ENCODE results near the gene LUM. TPM values are rescaled to one million over a fixed set of nuclear protein-coding genes. Genes with fewer than 3 reads are reported as not detected.

LUM gene
- total RNA-seq, 1 experiment from 2014 or later = 0.23 TPM

DNA sequence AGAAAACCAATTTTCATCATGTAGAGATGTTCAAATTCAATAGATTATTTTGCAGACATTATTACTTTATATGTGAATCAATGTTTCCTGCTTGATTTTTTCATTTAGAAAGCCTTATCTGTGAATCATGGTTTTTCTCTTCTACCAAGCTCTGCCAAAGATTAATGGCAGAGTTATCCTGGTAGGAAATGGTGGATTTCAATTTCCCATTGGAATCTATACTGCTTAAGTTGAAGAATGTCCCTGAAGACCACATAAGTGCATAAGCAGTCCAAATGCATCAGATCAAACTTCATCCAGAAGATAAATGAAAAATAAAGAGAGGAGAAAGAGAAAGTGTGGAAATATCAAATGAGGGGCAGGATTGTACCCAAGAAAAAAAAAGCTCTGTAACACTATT lies 5.0 kb downstream of the LUM start:
- ChIA-PET CTCF (no interaction called here), POLR2A (no interaction called here)
- Histone ChIP-seq H3K4me1 (ENCODE audit: control insufficient read depth, insufficient read depth, low read length) (no peaks in the 10 kb centered on the region), H3K27me3 (ENCODE audit: control insufficient read depth, insufficient read depth, low read length) (no peaks in the 10 kb centered on the region), H3K4me3 (ENCODE audit: low read depth in 2 of 2, low read length in 2 of 2) (no peak overlapping the region), H3K9me3 (ENCODE audit: control insufficient read depth, insufficient read depth, low read depth, low read length) (no peaks in the 10 kb centered on the region), H3K36me3 (ENCODE audit: control insufficient read depth, insufficient read depth, low read length) (no peaks in the 10 kb centered on the region), H3K27ac (ENCODE audit: low read length) (no peak overlapping the region)
- no peak for ATAC-seq
- in situ Hi-C loops (cut with HindIII; ENCODE audit: low pct_unique_long_range_greater_than_20kb, low sequenced_read_pairs) = no loop called here
- intact Hi-C loops (cut with micrococcal nuclease; ENCODE audit: unreplicated experiment) = no loop called here
- no TSS peak for BruUV-seq (replicated peaks)
- no peak for DNase-seq (ENCODE audit: low read depth, low spot score)
- TF ChIP-seq POLR2AphosphoS5 (IDR thresholded peaks at IDR 0.05; ENCODE audit: low read depth, low read length) = no peak
- no peak for TF ChIP-seq SIN3A (IDR thresholded peaks at IDR 0.05; ENCODE audit: borderline replicate concordance, insufficient read depth, low read depth, low read length)
- TF ChIP-seq TCF7L2 (IDR thresholded peaks at IDR 0.05; ENCODE audit: low read depth, low read length) = no peak
- TF ChIP-seq, protein P1, sequence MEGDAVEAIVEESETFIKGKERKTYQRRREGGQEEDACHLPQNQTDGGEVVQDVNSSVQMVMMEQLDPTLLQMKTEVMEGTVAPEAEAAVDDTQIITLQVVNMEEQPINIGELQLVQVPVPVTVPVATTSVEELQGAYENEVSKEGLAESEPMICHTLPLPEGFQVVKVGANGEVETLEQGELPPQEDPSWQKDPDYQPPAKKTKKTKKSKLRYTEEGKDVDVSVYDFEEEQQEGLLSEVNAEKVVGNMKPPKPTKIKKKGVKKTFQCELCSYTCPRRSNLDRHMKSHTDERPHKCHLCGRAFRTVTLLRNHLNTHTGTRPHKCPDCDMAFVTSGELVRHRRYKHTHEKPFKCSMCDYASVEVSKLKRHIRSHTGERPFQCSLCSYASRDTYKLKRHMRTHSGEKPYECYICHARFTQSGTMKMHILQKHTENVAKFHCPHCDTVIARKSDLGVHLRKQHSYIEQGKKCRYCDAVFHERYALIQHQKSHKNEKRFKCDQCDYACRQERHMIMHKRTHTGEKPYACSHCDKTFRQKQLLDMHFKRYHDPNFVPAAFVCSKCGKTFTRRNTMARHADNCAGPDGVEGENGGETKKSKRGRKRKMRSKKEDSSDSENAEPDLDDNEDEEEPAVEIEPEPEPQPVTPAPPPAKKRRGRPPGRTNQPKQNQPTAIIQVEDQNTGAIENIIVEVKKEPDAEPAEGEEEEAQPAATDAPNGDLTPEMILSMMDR (IDR thresholded peaks at IDR 0.05) = no peak
- TF ChIP-seq, protein P2, sequence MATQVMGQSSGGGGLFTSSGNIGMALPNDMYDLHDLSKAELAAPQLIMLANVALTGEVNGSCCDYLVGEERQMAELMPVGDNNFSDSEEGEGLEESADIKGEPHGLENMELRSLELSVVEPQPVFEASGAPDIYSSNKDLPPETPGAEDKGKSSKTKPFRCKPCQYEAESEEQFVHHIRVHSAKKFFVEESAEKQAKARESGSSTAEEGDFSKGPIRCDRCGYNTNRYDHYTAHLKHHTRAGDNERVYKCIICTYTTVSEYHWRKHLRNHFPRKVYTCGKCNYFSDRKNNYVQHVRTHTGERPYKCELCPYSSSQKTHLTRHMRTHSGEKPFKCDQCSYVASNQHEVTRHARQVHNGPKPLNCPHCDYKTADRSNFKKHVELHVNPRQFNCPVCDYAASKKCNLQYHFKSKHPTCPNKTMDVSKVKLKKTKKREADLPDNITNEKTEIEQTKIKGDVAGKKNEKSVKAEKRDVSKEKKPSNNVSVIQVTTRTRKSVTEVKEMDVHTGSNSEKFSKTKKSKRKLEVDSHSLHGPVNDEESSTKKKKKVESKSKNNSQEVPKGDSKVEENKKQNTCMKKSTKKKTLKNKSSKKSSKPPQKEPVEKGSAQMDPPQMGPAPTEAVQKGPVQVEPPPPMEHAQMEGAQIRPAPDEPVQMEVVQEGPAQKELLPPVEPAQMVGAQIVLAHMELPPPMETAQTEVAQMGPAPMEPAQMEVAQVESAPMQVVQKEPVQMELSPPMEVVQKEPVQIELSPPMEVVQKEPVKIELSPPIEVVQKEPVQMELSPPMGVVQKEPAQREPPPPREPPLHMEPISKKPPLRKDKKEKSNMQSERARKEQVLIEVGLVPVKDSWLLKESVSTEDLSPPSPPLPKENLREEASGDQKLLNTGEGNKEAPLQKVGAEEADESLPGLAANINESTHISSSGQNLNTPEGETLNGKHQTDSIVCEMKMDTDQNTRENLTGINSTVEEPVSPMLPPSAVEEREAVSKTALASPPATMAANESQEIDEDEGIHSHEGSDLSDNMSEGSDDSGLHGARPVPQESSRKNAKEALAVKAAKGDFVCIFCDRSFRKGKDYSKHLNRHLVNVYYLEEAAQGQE (IDR thresholded peaks at IDR 0.05; ENCODE audit: insufficient read depth in 1 of 2, low read depth in 2 of 2, low read length in 1 of 2) = no peak

DNA sequence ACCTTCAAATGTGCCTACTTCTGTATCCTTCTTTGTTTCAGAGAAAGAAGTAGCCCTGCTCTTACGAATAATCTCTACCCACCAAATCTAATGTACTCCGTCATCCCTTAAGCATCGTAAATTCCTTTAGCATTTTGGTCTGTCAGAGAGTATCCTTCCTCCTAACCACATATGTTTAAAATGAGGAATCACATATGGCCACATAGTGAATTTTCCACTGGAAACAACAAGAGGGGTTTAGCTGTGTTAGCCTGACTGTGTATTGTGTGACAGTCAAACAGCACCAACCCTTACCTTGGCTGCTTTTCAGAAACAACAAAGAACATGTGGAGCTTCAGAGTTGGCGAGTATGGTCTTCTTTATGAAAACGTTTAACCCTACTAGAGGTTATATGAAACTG lies 5.5 kb downstream of the LUM start:
- H3K27ac ChIP-seq (ENCODE audit: low read length) = no peak overlapping the region
- no peaks in the 10 kb centered on the region for H3K4me1 ChIP-seq (ENCODE audit: control insufficient read depth, insufficient read depth, low read length)
- no peaks in the 10 kb centered on the region for H3K9me3 ChIP-seq (ENCODE audit: control insufficient read depth, insufficient read depth, low read depth, low read length)
- H3K36me3 ChIP-seq (ENCODE audit: control insufficient read depth, insufficient read depth, low read length) = no peaks in the 10 kb centered on the region
- ChIA-PET CTCF (no interaction called here), POLR2A (no interaction called here)
- intact Hi-C loops (cut with micrococcal nuclease; ENCODE audit: unreplicated experiment) (no loop called here), in situ Hi-C loops (cut with HindIII; ENCODE audit: low pct_unique_long_range_greater_than_20kb, low sequenced_read_pairs) (no loop called here)
- ATAC-seq = no peak
- BruUV-seq (replicated peaks) = no TSS peak
- no peaks in the 10 kb centered on the region for H3K27me3 ChIP-seq (ENCODE audit: control insufficient read depth, insufficient read depth, low read length)
- TF ChIP-seq, protein P1 (IDR thresholded peaks at IDR 0.05) = no peak
- TF ChIP-seq, protein P2 (IDR thresholded peaks at IDR 0.05; ENCODE audit: insufficient read depth in 1 of 2, low read depth in 2 of 2, low read length in 1 of 2) = no peak
- TF ChIP-seq POLR2AphosphoS5 (IDR thresholded peaks at IDR 0.05; ENCODE audit: low read depth, low read length) = no peak
- TF ChIP-seq TCF7L2 (IDR thresholded peaks at IDR 0.05; ENCODE audit: low read depth, low read length) = no peak
- no peak for TF ChIP-seq SIN3A (IDR thresholded peaks at IDR 0.05; ENCODE audit: borderline replicate concordance, insufficient read depth, low read depth, low read length)
- no peak for DNase-seq (ENCODE audit: low read depth, low spot score)
- no peak overlapping the region for H3K4me3 ChIP-seq (ENCODE audit: low read depth in 2 of 2, low read length in 2 of 2)

All from Panc1 (cell line).